ENCODE results near the gene CALML3. TPM values are rescaled to one million over a fixed set of nuclear protein-coding genes. Genes with fewer than 3 reads are reported as not detected.

Gene CALML3
- total and polyA plus RNA-seq, 2 donors (not counting 1 experiment from before 2014, with no cell fraction given) = not detected

DNA sequence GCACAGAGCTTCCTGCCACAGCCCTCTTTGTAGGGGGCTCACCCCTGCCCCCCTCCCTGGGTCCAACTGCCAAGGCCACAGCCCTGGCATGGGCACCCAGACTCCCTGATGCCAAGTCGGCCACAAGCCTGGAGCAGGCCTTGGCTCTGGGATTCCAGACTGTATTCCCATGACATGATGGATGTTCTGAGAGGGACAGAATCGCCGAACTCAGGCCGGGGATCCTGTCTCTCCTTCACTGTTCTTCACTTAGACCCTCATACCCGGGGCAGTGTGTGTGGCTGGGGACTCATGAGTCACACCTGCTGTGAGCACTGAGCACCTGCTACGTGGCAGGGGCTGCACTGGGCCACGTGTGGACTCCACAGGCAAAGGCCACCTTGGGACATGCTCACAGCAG is 33.3 kb upstream of the CALML3 start:
- Mint-ChIP-seq H3K27ac (no peak overlapping the region), H3K4me3 (no peak overlapping the region), H3K27me3 (peaks cover 6% of the 10 kb centered on the region), H3K4me1 (peaks cover 9% of the 10 kb centered on the region), H3K9me3 (ENCODE audit: insufficient read depth) (peaks cover 3% of the 10 kb centered on the region)
- ChIA-PET CTCF (no interaction called here), POLR2A (no interaction called here)
- WGBS (ENCODE audit: insufficient coverage) = 91% methylated on average over 7 of the region's 7 CpGs
- no peak overlapping the region for H3K4me3 ChIP-seq (ENCODE audit: control extremely low read depth in 1 of 5, extremely low read depth in 1 of 5, insufficient read depth in 1 of 5, low read depth in 2 of 5, low read length in 4 of 5)
- no peak overlapping the region for H3K4me2 ChIP-seq (replicated peaks; ENCODE audit: low read depth, low read length, poor library complexity, severe bottlenecking)
- no peaks in the 10 kb centered on the region for H3K79me2 ChIP-seq (ENCODE audit: control insufficient read depth, insufficient read depth, low read length)
- H3K9me3 ChIP-seq (ENCODE audit: control extremely low read depth in 1 of 3, control insufficient read depth in 2 of 3, insufficient read depth in 1 of 3, low read length in 2 of 3) = peaks cover 0 to 13% (median 2%) of the 10 kb centered on the region in 3 donors
- ATAC-seq (ENCODE audit: low read depth) (no peak), DNase-seq (no peak)
- H3K27ac ChIP-seq (ENCODE audit: low read length in 2 of 2) = no peak overlapping the region
- H3K36me3 ChIP-seq (replicated peaks in 1 of 2; ENCODE audit: control extremely low read depth in 1 of 2, control insufficient read depth in 1 of 2, extremely low read depth in 1 of 2, insufficient read depth in 2 of 2, low read length in 1 of 2) = no peaks in the 10 kb centered on the region
- no peak overlapping the region for H2AFZ ChIP-seq (ENCODE audit: insufficient read depth, low read depth, low read length, poor library complexity, severe bottlenecking)
- intact Hi-C loops (cut with micrococcal nuclease) = no loop called here
- H3K27me3 ChIP-seq (replicated peaks in 1 of 4; ENCODE audit: control extremely low read depth in 1 of 4, control insufficient read depth in 3 of 4, insufficient read depth in 4 of 4, low read length in 3 of 4) = peaks cover 0 to 5% (median 0%) of the 10 kb centered on the region in 4 experiments
- TF ChIP-seq, protein P1, sequence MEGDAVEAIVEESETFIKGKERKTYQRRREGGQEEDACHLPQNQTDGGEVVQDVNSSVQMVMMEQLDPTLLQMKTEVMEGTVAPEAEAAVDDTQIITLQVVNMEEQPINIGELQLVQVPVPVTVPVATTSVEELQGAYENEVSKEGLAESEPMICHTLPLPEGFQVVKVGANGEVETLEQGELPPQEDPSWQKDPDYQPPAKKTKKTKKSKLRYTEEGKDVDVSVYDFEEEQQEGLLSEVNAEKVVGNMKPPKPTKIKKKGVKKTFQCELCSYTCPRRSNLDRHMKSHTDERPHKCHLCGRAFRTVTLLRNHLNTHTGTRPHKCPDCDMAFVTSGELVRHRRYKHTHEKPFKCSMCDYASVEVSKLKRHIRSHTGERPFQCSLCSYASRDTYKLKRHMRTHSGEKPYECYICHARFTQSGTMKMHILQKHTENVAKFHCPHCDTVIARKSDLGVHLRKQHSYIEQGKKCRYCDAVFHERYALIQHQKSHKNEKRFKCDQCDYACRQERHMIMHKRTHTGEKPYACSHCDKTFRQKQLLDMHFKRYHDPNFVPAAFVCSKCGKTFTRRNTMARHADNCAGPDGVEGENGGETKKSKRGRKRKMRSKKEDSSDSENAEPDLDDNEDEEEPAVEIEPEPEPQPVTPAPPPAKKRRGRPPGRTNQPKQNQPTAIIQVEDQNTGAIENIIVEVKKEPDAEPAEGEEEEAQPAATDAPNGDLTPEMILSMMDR (IDR thresholded peaks at IDR 0.05) = no peak
- TF ChIP-seq EZH2 (IDR thresholded peaks at IDR 0.05; ENCODE audit: borderline replicate concordance, insufficient read depth, low read depth, low read length, poor library complexity, severe bottlenecking) = no peak
- peaks cover 0 to 9% of the 10 kb centered on the region in 2 donors for H3K4me1 ChIP-seq (ENCODE audit: control insufficient read depth in 2 of 2, insufficient read depth in 2 of 2, low read length in 2 of 2)
- no peak overlapping the region for H3K9ac ChIP-seq (ENCODE audit: low read length)
- H4K20me1 ChIP-seq (ENCODE audit: control insufficient read depth, insufficient read depth, low read length, poor library complexity, severe bottlenecking) = no peaks in the 10 kb centered on the region

DNA sequence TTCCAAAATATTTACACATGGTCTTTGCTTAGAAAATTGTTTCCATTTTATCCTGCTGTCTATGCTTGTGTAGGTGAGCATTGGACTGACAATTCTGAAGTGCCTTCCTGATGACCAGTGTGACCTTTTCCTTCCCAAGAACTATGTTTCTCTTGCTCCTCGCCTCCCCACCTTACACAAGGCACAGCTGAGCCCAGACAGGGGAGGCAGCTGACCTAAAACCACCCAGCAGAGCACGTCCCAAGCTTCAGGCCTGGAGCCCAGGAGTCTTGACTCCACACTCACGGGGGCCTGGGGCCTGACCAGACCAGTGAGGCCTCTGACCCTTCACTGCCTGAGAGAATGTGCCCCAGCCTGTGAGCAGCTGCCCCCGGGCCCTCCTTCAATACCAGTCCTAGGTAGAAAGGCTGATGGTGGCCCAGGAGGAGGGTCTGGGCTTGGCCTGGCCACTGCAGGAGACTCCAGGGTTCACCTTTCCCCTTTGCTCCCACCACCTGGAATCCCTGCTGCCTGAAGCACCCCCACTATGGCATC is 32.4 kb upstream of the CALML3 start:
- H3K4me1 Mint-ChIP-seq = peaks cover 9% of the 10 kb centered on the region
- no peak overlapping the region for H3K27ac Mint-ChIP-seq
- H4K20me1 ChIP-seq (ENCODE audit: control insufficient read depth, insufficient read depth, low read length, poor library complexity, severe bottlenecking) = no peaks in the 10 kb centered on the region
- H3K27ac ChIP-seq (ENCODE audit: low read length in 2 of 2) = no peak overlapping the region
- ATAC-seq (ENCODE audit: low read depth) = no peak
- H3K4me3 ChIP-seq (ENCODE audit: control extremely low read depth in 1 of 5, extremely low read depth in 1 of 5, insufficient read depth in 1 of 5, low read depth in 2 of 5, low read length in 4 of 5) = no peak overlapping the region
- no peaks in the 10 kb centered on the region for H3K36me3 ChIP-seq (replicated peaks in 1 of 2; ENCODE audit: control extremely low read depth in 1 of 2, control insufficient read depth in 1 of 2, extremely low read depth in 1 of 2, insufficient read depth in 2 of 2, low read length in 1 of 2)
- H3K4me1 ChIP-seq (ENCODE audit: control insufficient read depth in 2 of 2, insufficient read depth in 2 of 2, low read length in 2 of 2) = peaks cover 0 to 9% of the 10 kb centered on the region in 2 donors
- H3K9me3 ChIP-seq (ENCODE audit: control extremely low read depth in 1 of 3, control insufficient read depth in 2 of 3, insufficient read depth in 1 of 3, low read length in 2 of 3) = peaks cover 0 to 13% (median 2%) of the 10 kb centered on the region in 3 donors
- H3K79me2 ChIP-seq (ENCODE audit: control insufficient read depth, insufficient read depth, low read length) = no peaks in the 10 kb centered on the region
- intact Hi-C loops (cut with micrococcal nuclease) = no loop called here
- no peak overlapping the region for H3K4me2 ChIP-seq (replicated peaks; ENCODE audit: low read depth, low read length, poor library complexity, severe bottlenecking)
- no peak overlapping the region for H3K9ac ChIP-seq (ENCODE audit: low read length)
- H2AFZ ChIP-seq (ENCODE audit: insufficient read depth, low read depth, low read length, poor library complexity, severe bottlenecking) = no peak overlapping the region
- CTCF ChIA-PET = no interaction called here
- TF ChIP-seq EZH2 (IDR thresholded peaks at IDR 0.05; ENCODE audit: borderline replicate concordance, insufficient read depth, low read depth, low read length, poor library complexity, severe bottlenecking) = no peak
- TF ChIP-seq, protein P1 (IDR thresholded peaks at IDR 0.05) = no peak
- H3K27me3 Mint-ChIP-seq = no peaks in the 10 kb centered on the region
- POLR2A ChIA-PET = no interaction called here
- H3K4me3 Mint-ChIP-seq = no peak overlapping the region
- peaks cover 0 to 5% (median 0%) of the 10 kb centered on the region in 4 experiments for H3K27me3 ChIP-seq (replicated peaks in 1 of 4; ENCODE audit: control extremely low read depth in 1 of 4, control insufficient read depth in 3 of 4, insufficient read depth in 4 of 4, low read length in 3 of 4)
- no peak for DNase-seq
- peaks cover 3% of the 10 kb centered on the region for H3K9me3 Mint-ChIP-seq (ENCODE audit: insufficient read depth)
- WGBS (ENCODE audit: insufficient coverage) = 88% methylated on average over 4 of the region's 4 CpGs

Data from B cell (primary cell).